Measurements from ENCODE around the gene MCM3AP.

The MCM3AP gene

DNA sequence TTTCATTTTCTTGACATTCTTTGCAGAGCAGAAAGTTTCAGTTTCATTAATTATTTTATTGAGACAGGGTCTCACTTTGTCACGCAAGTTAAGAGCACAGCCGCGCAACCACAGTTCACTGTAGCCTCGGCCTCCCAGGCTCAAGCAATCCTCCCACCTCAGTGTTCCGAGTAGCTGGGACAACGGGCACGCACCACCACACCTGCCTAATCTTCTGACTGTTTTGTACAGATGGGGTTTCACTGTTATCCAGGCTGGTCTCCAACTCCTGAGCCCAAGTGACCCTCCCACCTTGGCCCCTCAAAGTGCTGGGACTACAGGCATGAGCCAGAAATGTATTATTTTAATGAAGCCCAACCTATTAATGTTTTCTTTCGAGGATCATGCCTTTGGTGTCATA is 98.2 kb downstream of the MCM3AP start:
- no peak for DNase-seq (ENCODE audit: low read depth, low spot score)

DNA sequence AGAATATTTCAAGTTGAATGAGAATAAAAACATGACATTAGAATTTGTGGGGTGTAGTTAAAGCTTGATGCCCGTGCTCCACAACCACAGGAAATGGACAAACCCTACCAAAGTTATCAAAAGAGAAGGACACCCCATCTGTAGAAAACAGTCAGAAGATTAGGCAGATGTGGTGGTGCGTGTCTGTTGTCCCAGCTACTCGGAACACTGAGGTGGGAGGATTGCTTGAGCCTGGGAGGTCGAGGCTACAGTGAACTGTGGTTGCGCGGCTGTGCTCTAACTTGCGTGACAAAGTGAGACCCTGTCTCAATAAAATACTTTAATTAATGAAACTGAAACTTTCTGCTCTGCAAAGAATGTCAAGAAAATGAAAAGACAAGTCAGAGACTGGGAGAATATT is 99.7 kb downstream of the MCM3AP start:
- no peak for DNase-seq (ENCODE audit: low read depth, low spot score)

Data from brain pericyte (primary cell).